Psoas muscle (tissue), 8 donors: Measurements from ENCODE around the gene SLC38A10. TPM values are rescaled to one million over a fixed set of nuclear protein-coding genes. Genes with fewer than 3 reads are reported as not detected.

ENCODE experiments used
- ATAC-seq, 4 donors: fragments of 200-7000 bp; cut with Tn5 transposase; one replicate each; pipeline ENCODE4 v1.9.1; 2020; ENCODE audit warnings: moderate library complexity in 3 of 4, mild to moderate bottlenecking in 2 of 4
- DNase-seq, 2 donors: peaks; one replicate each; pipeline ENCODE4 v3.0.0-alpha.2; 2020
- H3K27ac ChIP-seq: fragments of 200-600 bp; one replicate; pipeline ENCODE4 v1.8.0; 2022
- H3K27me3 ChIP-seq, 3 donors: fragments of 200-600 bp in 1 of 3; one replicate each; pipeline versions ENCODE4 v1.6.1 to v1.8.0; 2013 to 2022; ENCODE audit warnings: low read length in 2 of 3, mild to moderate bottlenecking in 2 of 3, moderate library complexity in 1 of 3; ENCODE audit not compliant: insufficient read depth in 3 of 3
- H3K36me3 ChIP-seq, 2 donors: fragments of 200-600 bp in 1 of 2; one replicate each; pipeline versions ENCODE4 v1.6.1 to v1.8.0; 2013 to 2022; ENCODE audit warnings: low read depth in 1 of 2, mild to moderate bottlenecking in 1 of 2, moderate library complexity in 1 of 2; ENCODE audit not compliant: insufficient read depth in 1 of 2
- H3K4me1 ChIP-seq: fragments of 200-600 bp; one replicate; pipeline ENCODE4 v1.8.0; 2022
- H3K4me3 ChIP-seq: fragments of 200-600 bp; one replicate; pipeline ENCODE4 v1.8.0; 2022; ENCODE audit warnings: mild to moderate bottlenecking
- H3K9me3 ChIP-seq: fragments of 200-600 bp; one replicate; pipeline ENCODE4 v1.8.0; 2022
- CTCF ChIP-seq: fragments of 200-600 bp; IDR thresholded peaks from one replicate; pipeline ENCODE4 v1.8.0; 2022; ENCODE audit warnings: antibody characterized with exemption
- WGBS, 3 donors: extraction: QIAGEN DNeasy Blood & Tissue Kit; methylation state at CpG; one replicate each; pipeline versions ENCODE4 v1.1.6 to v1.1.7; 2013; 5-methylcytosine and 5-hydroxymethylcytosine counted together
- intact Hi-C, 2 donors: fragments of 100-400 bp; cut with DNase I; formaldehyde crosslinking; loops; one replicate each; pipeline versions ENCODE4 v1.11.0 to v1.14.2; 2022
- polyA plus RNA-seq, 3 donors: library from polyadenylated mRNA; stranded (reverse); fragments of 200-250 nt; gene quantifications; one replicate each; pipeline ENCODE4 v1.2.3, GENCODE V29; 2013
- total RNA-seq, 4 donors: library from RNA; stranded (reverse); fragmentation: NEBNext Ultra II Directional in 2 of 4; extraction: Animal tissue kit (Norgen Biotek cat#: 25700) in 2 of 4; gene quantifications; one replicate each; pipeline versions ENCODE4 v1.2.1 to v1.2.4, GENCODE V29; 2021 to 2023
- donor health status: healthy with polysubstance abuse.
- donor health status: DM: no; HTN: no; CAD: no; lungs with moderate emphysema.
- donor health status: Bipolar disorder and iron deficiency.
- donor health status: healthy.
- donor health status: DM: yes; HTN: yes; CAD: no.
- donor health status: DM: no; HTN: no; CAD: no.
- donor health status: DM: no; HTN: no; CAD: no.
- donor health status: DM: yes; HTN: yes; CAD: no.

Gene SLC38A10
- total and polyA plus RNA-seq, 7 donors = 16.7 to 40.6 (median 19.8) TPM

- no peak overlapping the region for H3K27ac ChIP-seq
- H3K9me3 ChIP-seq = no peaks in the 10 kb centered on the region
- no peak overlapping the region for H3K4me3 ChIP-seq
- ATAC-seq = no peak
- intact Hi-C loops = no loop called here
- peaks cover 13% of the 10 kb centered on the region for H3K4me1 ChIP-seq
- 79 to 84% (median 80%) methylated on average over 16 of the region's 16 CpGs for WGBS, 3 donors
- no peak for TF ChIP-seq CTCF
- no peak for DNase-seq
- H3K27me3 ChIP-seq = no peaks in the 10 kb centered on the region
- H3K36me3 ChIP-seq = peaks cover 0 to 21% of the 10 kb centered on the region in 2 donors
Observed at GRCh38 chr17:81287741-81288430, 7.2 kb downstream of the SLC38A10 start.

- Histone ChIP-seq H3K36me3 (peaks cover 0 to 22% of the 10 kb centered on the region in 2 donors), H3K9me3 (no peaks in the 10 kb centered on the region), H3K27me3 (no peaks in the 10 kb centered on the region), H3K4me1 (peaks cover 8% of the 10 kb centered on the region), H3K4me3 (no peak overlapping the region), H3K27ac (no peak overlapping the region)
- ATAC-seq (no peak), DNase-seq (no peak)
- intact Hi-C loops = no loop called here
- 65 to 79% (median 72%) methylated on average over 21 of the region's 21 CpGs for WGBS, 3 donors
- TF ChIP-seq CTCF = no peak
Observed at GRCh38 chr17:81287152-81287551, 8.0 kb downstream of the SLC38A10 start.

- peaks cover 0 to 27% of the 10 kb centered on the region in 2 donors for H3K36me3 ChIP-seq
- H3K27me3 ChIP-seq = no peaks in the 10 kb centered on the region
- 82 to 86% (median 85%) methylated on average over 21 to 23 of the region's 23 CpGs for WGBS, 3 donors
- intact Hi-C loops = no loop called here
- no peak for TF ChIP-seq CTCF
- H3K4me1 ChIP-seq = peaks cover 2% of the 10 kb centered on the region
- H3K27ac ChIP-seq = peak overlapping the region; percentile 74
- ATAC-seq = no peak
- H3K9me3 ChIP-seq = no peaks in the 10 kb centered on the region
- no peak for DNase-seq
- no peak overlapping the region for H3K4me3 ChIP-seq
Observed at GRCh38 chr17:81286491-81287145, 8.5 kb downstream of the SLC38A10 start.

GRCh38 chr17:81285894-81286293 lies 9.2 kb downstream of the SLC38A10 start:
- 56 to 70% (median 68%) methylated on average over 11 to 12 of the region's 12 CpGs for WGBS, 3 donors
- ATAC-seq (peak in 2 of 4 donors; percentile 13 to 33), DNase-seq (no peak)
- H3K36me3 ChIP-seq = peaks cover 0 to 29% of the 10 kb centered on the region in 2 donors
- H3K4me1 ChIP-seq = no peaks in the 10 kb centered on the region
- intact Hi-C loops = no loop called here
- H3K27me3 ChIP-seq = no peaks in the 10 kb centered on the region
- peak overlapping the region; percentile 74 for H3K27ac ChIP-seq
- no peak for TF ChIP-seq CTCF
- H3K4me3 ChIP-seq = peak overlapping the region; percentile 53
- H3K9me3 ChIP-seq = no peaks in the 10 kb centered on the region
